Activated T-helper 1 cell treated with anti-CD3 and anti-CD28 coated beads, Interleukin-2, amount 50 U/mL, for 16 hours (primary cell): Measurements from ENCODE around the gene PALM.
"Not testable (repeated sequence)": the region's sequence is repeated elsewhere in the genome, so short reads cannot be mapped to it uniquely, and the experiment has no call there.

ENCODE experiments used
- DNase-seq, 2 donors: peaks; one replicate each; pipeline ENCODE4 v3.0.0-alpha.2; 2020; ENCODE audit warnings: low read depth in 1 of 2, low spot score in 1 of 2

Gene PALM

DNA sequence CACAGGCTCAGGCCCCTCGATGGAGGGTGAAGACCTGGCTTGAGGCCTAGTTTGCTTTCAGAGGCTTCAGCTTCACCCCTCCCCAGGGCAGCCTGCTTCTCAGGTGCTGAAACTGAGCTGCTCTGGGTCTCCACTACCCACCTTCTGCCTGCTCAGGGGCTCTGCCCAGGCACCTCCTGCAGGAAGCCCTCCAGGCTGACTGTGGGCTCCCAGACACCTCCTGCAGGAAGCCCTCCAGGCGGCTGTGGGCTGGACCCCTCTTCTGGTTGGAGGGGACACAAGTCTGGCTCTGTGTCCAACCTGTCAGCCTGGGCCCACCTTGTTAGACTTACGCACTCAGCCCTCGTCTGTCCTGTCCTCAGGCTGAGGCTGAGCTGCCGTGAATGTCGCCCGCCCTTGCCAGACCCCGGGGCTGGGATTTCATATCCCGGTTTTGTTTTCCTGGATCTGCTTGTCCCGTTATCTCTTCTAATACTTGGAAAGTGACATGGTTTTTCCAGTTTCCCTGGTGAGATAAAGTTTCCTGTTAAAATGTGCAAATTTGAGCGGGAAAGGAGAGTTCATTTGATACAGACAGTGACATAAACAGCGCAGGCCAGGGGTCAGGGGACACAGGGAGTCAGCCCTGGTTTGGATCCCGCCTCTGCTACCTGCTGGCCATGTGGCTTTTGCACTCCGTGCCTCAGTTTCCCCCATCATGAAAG, 21.4 kb downstream of the PALM start:
- DNase-seq, result no peak

DNA sequence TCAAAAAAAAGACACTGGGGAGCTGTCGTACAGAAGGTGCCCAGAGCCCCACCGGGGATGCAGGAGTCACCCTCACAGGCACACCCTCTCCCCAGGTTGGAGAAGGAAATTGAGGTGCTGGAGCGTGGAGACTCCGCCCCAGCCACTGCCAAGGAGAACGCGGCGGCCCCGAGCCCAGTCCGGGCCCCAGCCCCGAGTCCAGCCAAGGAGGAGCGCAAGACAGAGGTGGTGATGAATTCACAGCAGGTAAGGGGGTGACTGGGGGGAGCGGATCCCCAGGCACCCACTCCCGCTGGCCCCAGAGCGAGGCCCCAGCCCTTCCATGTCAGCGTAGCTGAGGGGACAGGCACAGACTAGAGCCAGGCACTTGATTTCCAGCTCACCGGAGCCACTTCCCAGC, 22.3 kb downstream of the PALM start:
- DNase-seq, result no peak

- no peak for DNase-seq
Observed at GRCh38 chr19:732148-733069, 23.7 kb downstream of the PALM start.

DNA sequence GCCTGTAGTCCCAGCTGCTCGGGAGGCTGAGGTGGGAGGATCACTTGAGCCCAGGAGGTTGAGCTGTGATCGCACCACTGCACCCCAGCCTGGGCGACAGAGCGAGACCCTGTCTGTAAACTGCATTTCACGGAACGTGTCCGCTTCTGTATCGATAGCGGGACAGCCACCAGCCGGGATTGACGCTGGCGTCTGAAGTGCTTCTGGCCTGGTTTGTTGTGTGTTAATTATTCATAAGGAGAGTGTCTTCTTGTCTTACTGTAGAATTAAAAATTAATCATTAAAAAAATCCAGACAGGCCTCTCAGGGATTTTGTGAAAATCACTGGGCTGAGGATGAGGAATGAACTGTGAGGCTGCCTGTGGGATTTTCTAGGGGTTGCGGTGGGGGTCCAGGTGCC, 26.0 kb downstream of the PALM start:
- no peak for DNase-seq

- no peak for DNase-seq
Observed at GRCh38 chr19:736125-736524, 27.4 kb downstream of the PALM start.

GRCh38 chr19:737591-738093, 28.9 kb downstream of the PALM start:
- DNase-seq, result peak; percentile 23 to 27

DNA sequence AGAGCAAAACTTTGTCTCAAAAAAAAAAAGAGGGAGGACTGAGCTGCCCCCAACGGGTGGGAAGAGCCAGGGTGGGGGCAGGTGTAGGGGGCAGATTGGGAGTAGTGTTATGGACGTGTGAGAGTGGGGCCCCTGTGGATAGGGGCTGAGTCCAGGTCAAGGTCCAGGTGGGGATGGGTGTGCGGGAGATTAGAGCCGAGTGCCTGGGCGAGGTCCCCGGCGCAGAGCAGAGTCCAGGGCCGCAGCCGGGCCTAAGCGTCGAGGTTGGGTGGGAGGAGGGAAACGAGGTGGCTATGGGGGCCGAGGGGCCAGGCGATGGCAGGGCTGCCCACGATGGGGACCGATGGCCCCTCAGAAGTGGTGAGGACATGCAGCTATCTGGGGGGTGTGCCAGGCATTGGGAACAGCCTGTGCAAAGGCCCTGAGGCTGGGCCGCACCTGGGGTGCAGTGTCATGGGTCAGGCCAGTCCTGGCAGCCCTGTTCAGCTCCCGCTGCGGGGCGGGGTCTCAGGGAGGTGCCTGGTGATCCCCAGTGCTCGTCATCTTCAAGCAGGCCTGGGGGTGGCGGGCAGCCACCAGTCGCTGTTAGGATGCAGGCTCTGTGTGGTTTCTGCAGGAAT, 29.9 kb downstream of the PALM start:
- no peak for DNase-seq

DNA sequence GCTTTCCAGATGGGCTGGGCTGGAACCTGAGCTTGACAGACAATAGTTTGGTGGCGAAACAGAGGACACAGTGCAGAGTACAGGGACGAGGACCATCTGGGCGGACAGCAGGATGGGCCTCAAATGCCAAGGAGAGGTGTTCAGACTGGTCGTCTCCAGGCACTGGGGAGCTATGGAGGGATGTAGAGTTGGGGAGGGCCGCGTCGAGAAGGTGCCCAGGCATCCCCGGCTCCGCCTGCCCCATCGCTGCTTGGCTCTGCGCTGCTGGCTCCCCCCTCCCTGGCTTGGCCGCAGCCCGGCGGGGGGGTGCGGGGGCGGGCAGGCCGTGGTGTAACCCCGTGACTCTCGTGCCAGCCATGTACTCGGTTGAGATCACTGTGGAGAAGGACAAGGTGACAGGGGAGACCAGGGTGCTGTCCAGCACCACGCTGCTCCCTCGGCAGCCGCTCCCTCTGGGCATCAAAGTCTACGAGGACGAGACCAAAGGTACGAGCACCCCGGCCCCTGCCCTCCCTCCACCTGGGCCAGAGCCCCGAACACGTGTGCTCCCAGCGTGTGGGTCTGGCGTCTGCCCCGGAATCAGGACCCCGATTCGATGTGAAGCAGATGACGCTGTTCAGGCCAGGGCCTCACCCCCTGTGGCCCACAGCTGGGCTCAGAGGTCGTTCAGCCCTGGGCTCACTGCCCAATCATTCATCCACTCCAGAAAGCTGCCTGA, 31.4 kb downstream of the PALM start:
- no peak for DNase-seq

DNA sequence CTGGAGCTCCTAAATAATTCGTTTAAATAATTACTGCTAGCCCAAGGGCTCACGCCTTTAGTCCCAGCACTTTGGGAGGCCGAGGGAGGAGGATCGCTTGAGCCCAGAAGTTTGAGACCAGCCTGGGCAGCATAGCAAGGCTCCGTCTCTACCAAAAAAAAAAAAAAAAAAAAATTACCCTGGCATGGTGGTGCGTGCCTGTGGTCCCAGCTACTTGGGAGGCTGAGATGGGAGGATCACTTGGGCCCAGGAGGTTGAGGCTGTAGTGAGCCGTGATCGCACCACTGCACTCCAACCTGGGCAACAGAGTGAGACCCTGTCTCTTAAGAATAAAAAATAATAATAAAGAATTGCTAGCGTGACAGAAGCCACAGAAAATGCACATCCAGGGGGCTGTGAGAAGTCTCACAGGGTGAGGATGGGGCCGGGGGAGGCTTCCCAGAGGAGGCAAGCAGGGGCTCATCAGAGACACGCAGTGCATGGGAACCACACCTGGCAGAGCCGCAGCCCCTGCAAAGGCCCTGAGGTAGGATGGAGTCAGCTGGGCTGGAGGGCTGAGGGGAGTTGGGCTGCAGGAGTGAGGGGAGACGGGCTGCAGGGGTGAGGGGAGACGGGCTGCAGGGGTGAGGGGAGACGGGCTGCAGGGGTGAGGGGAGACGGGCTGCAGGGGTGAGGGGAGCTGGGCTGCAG, 32.2 kb downstream of the PALM start:
- DNase-seq, result not testable (repeated sequence)

DNA sequence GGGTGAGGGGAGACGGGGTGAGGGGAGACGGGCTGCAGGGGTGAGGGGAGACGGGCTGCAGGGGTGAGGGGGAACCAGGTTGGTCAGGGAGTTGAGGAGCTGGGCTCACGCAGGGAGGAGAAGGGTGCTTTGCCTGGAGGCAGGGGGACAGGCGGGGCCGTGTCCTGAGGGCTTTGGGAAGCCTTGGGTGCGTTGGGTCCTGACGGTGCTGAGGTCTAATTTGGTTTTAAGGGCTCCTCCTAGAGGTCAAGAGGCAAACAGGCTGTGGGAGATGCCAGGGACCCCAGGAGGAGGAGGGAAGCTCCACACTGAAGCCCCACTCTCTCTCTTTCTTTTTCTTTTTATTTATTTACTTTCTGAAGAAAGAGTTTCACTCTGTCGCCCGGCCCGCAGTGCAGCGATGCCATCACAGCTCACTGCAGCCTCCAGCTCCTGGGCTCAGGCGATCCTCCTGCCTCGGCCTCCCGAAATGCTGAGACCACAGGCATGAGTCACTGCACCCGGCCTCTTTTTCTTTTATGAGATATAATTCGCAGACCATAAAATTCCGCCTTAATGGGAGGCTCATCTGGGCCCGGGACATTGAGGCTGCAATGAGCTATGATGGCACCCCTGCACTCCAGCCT, 32.9 kb downstream of the PALM start:
- no peak for DNase-seq

DNA sequence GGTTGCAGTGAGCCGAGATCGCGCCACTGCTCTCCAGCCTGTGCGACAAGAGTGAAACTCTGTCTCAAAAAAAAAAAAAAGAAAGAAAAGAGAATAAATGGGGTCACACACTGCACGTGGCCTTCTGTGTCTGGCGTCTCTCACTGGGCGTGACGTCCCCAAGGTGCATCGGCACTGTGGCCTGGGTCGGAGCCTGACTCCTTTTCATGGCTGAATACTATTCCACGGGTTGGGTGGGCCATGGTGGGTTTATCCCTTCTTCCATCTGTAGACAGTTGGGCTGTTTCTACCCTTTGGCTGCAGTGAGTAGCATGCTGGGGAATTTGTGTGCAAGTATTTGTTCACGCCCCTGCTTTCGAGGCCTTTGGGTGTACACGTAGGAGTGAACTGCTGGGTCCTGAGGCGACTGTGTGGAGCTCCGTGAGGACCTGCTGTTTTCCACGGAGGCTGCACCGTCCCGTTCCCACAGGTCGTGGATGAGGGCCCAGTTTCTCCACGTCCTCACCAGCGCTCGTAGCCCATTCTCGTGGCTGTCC, 33.9 kb downstream of the PALM start:
- no peak for DNase-seq

DNA sequence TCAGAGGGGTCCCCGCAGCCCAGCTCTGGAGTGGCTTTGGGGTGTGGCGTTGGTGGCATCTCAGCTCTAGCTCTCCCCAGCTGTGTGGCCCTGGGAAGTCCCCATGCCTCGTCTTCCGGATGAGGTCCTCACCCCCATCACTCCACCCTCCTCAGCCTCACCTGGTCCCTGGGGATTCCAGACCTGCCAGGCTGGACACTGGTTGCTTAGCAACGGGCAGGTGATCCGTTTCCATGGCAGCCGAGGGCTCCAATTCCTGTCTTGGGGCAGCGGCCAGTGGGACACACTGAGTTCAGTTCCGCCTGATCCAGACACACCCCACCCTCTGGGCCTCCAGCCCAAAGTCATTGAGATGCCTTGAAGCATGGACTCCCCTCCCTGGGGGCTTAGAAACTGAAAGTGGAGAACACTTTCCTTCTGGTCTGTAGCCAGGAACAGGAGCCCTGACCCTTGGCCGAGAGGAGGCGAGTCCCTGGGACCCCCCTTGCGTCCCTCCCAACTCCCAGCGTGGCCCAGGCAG, 34.5 kb downstream of the PALM start:
- DNase-seq, result no peak

GRCh38 chr19:745138-745537, 36.4 kb downstream of the PALM start:
- not testable (repeated sequence) for DNase-seq

DNA sequence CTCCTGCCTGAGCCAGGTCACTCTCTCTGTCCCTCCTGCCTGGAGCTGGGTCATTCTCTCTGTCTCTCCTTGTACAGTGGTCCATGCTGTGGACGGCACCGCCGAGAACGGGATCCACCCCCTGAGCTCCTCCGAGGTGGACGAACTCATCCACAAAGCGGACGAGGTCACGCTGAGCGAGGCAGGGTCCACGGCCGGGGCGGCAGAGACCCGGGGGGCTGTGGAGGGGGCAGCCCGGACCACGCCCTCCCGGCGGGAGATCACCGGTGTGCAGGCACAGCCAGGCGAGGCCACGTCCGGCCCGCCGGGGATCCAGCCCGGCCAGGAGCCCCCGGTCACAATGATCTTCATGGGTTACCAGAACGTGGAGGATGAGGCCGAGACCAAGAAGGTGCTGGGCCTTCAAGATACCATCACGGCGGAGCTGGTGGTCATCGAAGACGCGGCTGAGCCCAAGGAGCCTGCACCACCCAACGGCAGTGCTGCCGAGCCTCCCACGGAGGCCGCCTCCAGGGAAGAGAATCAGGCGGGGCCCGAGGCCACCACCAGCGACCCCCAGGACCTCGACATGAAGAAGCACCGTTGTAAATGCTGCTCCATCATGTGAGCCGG, 37.6 kb downstream of the PALM start:
- DNase-seq, result no peak

- DNase-seq, result no peak
Observed at GRCh38 chr19:746956-747355, 38.2 kb downstream of the PALM start.

DNA sequence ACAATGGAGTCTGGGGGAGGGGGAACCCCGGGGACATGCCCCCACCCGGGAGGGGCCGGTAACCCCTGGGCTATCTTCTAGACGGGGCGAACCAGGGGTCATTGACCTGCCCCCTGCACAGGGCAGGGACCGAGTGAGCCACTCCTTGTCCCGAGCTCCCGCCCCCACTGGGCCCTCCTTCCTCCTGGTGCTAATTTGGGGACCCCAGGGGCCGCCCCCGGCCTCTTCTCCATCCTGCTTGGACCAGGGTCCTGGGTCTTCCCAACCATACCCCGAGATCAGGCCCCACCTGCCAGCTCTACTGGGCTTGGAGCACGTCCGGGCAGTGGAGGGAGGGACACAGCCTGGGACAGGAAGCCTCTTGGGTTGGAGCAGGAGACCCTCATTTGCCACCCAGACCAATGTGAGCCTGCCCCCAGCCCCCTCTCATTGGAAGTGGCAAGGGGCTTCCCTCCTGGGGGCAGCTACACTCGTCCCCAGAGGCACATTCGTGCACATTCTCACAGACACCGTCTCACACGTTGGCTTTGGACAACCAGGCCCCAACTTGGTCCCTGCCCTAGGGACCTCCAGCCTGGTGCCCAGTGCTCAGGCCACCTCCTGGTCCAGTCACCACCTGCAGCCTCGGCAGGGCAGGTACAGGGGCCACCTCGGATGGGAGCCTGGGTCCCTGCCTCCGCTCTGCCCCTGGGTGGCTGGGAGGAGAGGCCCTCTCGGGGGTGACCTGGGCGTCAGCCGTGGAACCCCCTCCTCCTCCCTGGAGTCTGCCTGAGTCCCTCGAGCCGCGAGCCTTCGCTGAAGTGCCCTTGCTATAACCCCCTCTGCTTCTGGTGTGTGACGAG, 38.9 kb downstream of the PALM start:
- no peak for DNase-seq

DNA sequence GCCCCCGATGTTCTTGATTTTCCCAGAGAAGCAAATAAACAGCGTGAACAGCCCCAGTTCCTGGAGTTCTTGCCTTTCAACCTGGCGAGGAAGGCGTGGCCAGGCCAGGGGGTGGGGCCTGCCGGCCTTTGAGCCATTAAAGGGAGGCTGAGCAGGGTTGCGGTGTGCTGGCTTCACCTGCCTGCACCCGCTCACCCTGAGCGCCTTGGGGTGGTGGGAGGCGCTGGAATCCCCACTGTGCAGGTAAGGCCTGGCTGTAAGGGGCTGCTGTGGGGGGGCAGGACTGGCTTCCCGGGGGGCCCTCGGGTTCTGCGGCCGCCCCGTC, 39.5 kb downstream of the PALM start:
- DNase-seq, result no peak

DNA sequence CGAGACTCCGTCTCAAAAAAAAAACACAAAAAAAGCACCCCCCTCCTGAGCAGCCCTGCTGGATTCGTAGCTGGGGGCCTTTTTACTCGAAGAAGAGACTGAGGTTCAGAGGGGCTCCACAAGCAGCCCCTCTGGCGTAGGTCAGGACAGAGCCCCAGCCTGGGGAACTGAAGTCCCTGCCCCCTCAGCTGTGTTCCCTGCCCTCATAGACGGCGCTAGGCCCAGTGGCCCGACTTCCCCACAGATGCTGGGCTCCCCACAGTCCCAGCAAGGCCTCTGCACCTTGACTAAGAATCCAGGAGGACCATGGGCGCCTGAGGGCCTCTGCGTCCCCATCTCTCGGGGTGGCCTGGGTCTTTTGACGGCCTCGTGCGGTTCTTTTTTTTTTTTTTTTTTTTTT, 41.1 kb downstream of the PALM start:
- DNase-seq, result no peak
